ENCODE measurements around the gene C8G.

C8G gene

DNA sequence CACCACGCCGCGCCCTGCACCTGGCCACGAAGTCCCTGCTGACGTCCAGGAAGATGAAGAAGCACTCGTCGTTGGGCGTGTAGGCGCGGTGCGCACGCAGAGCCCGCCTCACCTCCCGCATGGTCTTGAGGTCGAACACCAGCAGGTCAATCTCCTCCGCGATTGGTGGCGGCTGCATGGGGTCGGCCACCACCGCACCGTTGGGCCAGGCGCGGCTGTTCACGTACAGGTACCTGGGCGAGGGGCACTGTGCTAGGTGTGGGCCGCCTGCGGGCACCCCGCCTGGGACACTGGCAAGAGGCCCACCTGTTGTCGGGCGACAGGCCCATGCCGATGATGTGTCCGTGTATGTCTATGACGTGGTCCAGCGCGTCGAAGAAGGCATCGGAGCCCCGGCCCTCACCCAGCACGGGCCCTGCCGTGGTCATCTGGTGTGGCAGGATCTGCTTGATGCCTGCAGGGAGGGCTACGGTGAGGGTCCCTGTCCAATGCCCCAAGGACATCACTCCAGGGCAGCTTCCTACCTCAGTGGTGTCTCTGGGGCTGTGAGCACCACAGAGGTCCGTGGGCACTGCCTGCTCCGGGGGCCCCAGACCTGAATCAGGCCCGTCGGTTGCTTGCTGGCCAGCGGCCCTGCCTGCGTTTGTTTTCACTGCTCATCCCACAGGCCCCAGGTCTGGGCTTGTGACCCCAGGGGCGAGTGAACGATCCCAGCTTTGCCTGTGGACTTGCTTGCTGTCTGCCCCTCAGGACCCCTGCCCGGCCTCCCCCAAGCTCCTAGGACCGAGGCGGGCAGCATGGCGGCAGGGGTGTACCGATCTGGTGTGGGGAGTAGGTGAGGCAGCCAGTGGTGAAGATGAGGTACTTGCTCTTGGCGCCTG is 3.6 kb upstream of the C8G start:
- DNase-seq (ENCODE audit: low read depth, low spot score): no peak

DNA sequence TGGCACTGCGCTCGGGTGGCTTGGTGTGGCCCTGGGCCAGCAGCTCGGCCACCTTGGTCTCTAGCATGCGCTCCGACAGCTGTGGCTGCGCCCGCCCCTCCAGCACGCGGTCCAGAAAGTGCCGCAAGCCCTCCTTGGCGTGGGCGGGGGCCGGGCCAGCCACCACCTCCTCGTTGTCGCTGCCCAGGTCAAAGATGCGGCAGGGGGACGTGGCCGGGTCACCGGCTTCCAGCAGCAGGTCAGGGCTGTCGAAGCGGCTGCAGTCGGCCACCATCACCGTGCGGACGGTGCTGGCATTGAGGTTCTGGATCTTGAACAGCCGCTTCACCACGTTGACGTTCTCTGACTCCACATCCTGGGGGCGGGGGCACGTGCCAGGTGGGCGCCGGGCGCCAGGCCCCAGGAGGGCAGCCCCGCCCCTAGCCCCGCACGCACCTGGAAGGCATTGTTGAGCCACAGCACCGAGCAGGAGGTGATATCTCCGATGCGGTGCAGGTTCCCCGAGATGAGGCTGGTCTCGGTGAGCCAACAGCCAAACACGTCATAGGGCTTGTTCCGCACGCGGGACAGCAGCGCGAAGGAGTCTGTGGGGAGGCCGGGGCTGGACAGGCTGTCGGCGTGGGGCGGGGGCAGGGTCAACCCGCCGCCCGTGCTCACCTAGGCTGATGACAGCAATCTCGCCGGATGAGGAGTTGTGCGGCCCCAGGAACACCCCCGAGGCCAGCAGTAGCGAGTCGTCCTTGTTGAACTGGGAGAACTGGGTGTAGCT is 2.7 kb upstream of the C8G start:
- DNase-seq (ENCODE audit: low read depth, low spot score): no peak

DNA sequence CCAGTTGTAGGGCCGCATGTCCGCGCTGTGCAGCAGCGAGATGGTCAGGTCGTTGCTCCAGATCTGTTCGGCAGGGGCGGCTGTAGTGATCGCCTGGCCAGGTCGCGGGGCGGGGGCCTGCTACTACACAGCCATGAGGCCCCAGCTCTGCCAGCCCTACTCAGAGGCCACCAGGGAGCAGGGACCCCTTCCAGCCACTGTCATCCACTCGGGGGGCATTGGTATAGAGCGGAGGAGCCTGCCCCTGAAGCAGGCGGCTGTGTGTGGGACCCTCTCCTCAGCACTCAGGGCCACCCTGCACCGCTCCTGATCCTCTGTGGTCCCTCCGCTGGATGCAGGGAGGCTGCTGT is 2.2 kb upstream of the C8G start:
- DNase-seq (ENCODE audit: low read depth, low spot score): no peak

DNA sequence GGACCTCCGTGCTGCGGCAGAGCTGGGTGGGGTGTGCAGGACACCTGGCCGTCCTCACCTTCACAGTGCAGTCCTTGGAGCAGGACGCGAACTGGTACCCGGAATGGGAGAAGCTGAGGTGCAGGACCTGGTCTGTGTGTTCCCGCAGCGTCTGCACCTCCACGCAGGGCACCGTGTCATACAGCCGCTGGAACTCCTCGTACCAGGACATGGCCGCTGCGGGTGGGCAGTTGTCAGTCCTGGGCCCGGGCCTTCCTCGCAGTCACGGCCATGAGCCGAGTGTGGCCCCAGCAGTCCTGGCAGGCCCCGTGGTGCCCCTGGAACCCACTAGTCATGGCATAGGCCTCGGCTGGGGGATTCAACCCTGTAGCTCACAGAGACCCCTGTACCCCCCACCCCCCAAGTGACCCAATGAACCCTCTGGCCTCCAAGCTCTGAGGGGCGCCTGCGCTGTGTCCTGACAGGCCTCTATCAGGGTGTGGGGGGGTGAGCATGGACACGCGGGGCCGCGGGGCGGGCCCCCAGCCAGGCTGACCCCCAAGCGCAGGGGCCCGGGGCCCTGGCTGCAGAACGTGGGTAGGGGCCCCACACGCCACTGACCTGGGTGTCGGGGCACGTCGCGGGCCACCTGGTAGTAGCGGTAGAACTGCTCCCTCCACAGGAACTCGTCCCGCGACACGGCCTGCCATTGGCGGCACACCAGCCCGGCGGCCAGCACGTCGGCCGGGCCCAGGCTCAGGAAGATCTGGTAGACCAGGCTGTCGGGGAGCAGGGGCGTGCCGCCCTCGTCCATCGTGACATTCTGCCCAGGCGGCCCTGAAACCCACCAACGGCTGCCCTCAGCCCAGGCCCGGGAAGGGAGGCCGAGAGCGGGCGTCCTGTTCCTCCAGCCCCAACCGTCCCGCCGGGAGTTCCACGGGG is 1.5 kb upstream of the C8G start:
- DNase-seq (ENCODE audit: low read depth, low spot score): no peak

DNA sequence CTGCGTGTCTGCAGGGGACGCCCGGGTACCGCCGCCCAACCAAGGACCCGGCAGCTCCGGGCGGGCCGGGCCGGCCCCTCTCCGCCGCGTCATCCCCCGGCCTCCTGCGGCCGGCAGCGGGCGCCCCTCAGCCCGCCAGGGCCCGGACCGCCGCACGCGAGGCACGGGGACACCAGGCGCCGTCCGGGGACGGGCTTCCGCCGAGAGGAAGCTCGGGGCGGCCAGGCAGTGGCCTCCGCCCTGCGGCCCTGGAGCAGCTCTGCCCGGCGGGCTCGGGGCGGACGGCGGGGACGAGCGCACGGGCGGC is 878 bp upstream of the C8G start:
- no peak for DNase-seq (ENCODE audit: low read depth, low spot score)

DNA sequence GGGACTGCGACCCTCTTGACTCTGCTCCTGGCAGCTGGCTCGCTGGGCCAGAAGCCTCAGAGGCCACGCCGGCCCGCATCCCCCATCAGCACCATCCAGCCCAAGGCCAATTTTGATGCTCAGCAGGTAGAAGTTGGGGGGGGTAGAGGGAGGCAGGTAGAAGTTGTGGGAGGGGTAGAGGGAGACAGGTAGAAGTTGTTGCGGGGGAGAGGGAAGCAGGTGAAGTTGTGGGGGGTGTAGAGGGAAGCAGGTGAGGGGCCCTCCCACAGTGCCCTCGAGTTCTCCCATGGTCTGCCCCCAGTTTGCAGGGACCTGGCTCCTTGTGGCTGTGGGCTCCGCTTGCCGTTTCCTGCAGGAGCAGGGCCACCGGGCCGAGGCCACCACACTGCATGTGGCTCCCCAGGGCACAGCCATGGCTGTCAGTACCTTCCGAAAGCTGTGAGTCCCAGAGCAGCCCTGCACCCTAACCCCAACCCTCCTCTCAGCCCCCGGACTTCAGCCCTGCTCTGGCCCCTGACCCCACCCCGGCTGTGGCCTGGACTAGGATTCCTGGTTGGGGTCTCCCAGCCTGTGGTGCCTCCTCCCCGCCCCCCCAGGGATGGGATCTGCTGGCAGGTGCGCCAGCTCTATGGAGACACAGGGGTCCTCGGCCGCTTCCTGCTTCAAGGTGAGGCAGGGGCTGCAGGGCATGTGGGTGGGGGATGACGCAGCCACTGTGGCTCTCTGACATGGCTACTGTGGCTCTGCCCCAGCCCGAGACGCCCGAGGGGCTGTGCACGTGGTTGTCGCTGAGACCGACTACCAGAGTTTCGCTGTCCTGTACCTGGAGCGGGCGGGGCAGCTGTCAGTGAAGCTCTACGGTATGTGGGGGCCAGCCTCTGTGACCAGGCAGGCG is 537 bp downstream of the C8G start:
- no peak for DNase-seq (ENCODE audit: low read depth, low spot score)

DNA sequence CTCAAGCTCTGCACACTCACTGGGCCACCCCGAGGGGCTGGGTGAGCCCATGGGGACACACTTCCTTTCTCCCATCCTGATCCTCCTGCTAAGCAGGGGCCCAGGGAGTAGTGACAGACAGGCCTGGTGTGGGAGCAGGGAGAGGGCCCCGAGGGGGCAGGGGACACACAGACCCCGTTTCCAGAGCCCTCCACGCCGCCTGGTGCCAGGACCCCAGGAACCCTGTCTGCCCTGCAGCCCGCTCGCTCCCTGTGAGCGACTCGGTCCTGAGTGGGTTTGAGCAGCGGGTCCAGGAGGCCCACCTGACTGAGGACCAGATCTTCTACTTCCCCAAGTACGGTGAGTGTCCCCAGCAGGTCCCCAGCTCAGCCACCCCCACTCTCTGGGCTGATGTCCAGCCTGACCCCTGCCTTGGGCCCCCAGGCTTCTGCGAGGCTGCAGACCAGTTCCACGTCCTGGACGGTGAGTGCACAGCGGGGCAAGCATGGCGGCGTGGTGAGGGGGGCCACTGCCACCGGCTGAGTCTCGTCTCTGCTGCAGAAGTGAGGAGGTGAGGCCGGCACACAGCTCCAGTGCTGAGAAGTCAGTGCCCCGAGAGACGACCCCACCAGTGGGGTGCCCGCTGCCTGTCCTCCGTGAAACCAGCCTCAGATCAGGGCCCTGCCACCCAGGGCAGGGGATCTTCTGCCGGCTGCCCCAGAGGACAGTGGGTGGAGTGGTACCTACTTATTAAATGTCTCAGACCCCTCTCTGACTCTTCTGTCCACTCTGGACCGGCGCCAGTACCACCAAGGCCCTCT is 1.4 kb downstream of the C8G start:
- no peak for DNase-seq (ENCODE audit: low read depth, low spot score)

DNA sequence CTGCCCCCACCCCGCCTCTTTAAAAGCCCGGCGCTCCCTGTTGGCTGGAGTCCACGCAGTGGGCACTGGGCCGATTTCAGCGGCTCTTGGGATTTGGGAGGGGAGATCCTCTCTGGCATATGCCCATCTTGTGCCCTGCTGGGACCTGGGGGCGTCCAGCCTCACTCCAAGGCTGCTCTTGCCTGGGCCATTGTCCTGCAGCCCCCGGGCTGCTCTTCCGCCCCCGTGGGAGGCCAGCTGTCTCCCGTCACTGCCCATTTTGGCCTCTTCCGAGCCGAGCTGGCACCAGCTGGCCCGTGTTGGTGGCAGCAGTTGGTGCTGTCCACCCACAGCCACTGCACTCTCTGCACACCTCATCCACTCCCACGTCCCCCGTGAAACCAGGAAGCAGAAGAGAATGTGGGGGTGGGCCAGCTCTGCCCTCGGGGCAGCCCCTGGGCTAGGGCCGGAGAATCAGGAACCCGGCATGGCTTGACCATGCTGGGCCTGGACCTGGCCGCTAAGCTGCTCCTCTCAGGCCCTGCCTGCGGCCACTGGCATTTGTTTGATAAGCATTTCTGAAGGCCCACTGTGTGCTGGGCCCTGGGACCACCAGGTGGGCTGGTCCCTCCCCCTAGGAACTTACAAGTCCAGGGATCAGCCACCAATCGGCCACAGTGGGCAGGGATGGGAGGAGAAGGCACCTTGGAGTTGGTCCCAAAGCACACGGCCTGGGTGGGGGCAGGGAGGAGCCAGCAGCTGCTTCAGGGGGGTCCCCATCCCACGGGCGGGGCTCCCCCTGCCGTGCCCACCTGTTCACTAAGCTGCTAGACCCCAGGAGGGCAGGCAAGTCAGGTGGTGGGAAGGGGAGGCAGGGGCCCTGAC is 2.2 kb downstream of the C8G start:
- no peak for DNase-seq (ENCODE audit: low read depth, low spot score)

DNA sequence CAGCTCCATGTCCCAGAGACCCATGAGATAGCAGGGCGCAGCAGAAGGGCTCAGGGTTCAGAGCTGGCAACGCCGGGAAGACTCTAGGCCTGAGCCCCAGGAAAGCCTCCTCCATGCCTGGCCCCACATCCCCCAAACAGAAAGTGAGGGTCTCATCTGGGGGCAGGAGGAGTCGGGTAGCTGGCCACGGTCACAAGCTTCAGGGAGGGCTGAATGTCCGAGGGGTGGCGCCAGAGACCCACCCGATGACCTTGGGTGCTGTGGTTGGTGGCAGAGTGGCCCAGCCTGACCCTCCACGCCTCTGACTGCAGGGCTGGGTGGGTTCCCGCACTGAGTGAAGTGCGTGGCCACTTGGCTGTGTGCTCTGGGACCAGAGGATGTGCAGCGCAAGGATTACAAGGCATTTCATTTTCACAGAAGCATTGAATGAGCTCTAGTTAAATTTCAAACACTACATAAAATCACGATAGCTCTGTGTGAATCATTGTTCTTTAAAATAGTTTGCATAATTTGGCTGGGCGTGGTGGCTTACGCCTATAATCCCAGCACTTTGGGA is 3.0 kb downstream of the C8G start:
- no peak for DNase-seq (ENCODE audit: low read depth, low spot score)

DNA sequence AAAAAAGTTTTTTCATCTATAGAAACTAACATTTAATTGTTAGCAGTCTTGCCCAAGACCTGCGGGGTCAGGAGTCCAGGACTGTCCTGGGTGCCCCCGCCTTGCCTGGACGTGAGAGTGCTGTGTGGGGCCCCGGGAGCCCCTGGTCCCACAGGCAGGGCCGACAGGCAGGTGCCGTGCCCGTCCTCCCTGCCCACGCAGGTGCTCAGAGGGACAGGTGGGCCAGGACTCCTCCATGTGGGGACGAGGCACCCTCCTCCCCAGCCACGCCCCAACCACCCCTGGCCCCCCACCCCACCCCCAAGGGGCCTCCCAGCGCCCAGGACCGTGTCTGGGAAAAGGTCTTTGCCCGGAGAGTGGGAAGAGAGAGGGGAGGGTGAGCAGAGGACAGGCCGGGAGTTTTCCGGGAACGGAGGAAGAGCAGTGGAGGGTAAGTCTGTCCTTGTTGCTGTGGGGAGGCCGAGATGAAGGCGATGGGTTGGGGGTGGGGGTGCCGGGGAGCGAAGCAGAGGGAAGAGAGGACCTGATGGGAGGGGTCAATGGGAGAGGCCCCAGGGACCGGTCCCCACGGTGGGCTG is 4.3 kb downstream of the C8G start:
- no peak for DNase-seq (ENCODE audit: low read depth, low spot score)

DNA sequence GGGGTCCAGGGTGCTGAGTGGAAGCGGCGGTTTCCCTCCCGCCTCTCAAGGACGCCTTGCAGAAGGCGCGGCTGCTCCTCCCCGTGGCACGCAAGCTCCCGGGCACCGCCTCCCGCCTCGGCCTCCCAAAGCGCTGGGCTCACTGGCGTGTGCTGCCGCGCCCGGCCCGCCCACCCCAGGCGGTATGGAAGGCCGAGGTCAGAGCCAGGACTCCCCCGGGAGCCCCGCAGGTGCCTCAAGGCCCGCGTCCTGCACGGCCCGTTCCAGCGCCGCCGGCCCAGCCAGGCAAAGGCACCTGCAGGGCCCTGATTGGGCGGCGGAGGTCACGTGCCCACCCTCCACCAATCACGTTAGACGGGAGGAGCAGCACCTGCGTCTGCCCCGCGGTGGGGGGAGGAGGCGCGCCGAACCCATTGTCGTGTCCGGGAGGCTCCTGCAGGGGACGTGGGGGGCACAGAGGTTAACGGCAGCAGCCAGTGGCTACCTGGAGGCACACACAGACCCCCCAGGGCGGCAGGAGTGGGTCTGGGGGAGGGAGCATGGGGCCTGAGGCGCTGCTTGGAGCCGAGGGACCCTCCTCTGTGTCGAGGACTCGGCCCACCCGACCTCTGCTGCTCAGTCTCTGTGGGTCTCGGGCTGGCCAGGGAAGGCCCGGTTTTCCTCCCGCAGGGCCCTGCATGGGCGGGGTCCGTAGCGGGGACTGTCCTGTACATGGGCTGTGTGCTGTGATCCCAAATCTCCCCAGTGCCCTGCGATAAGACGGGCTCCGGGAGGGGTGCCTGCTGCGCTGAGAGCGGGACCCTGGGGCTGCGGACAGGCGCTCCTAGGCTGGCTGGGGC is 5.0 kb downstream of the C8G start:
- peak; percentile 75 for DNase-seq (ENCODE audit: low read depth, low spot score)

DNA sequence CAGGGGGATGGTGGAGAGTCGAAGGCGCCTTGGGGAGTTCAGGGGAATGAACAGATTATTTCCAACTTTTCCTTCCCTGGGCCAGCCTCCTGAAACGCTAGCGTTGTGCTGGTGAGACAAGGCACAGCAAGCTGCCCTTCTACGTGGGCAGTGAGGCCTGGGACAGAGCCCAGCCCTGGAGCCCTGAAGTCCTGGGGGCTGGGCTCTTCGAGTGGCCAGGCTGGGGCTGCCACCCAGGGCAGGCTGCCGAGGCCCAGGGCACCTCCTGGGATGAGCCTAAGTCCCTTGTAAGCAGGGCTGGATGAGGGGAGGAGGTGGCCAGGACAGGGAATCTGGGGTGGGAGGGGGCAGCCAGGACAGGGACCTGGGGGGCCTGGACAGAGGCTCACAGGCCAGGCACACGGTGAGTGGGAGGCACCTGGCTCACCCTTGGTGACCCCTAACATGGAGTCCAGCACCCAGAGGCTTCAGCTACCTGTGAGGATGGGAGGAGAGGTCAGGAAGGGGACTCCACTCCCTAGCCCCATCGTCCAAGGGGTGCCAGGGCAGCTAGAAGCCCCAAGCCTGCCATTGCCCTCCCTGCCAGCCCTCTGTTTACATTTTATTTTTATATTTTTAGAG is 5.7 kb downstream of the C8G start:
- DNase-seq (ENCODE audit: low read depth, low spot score): no peak

DNA sequence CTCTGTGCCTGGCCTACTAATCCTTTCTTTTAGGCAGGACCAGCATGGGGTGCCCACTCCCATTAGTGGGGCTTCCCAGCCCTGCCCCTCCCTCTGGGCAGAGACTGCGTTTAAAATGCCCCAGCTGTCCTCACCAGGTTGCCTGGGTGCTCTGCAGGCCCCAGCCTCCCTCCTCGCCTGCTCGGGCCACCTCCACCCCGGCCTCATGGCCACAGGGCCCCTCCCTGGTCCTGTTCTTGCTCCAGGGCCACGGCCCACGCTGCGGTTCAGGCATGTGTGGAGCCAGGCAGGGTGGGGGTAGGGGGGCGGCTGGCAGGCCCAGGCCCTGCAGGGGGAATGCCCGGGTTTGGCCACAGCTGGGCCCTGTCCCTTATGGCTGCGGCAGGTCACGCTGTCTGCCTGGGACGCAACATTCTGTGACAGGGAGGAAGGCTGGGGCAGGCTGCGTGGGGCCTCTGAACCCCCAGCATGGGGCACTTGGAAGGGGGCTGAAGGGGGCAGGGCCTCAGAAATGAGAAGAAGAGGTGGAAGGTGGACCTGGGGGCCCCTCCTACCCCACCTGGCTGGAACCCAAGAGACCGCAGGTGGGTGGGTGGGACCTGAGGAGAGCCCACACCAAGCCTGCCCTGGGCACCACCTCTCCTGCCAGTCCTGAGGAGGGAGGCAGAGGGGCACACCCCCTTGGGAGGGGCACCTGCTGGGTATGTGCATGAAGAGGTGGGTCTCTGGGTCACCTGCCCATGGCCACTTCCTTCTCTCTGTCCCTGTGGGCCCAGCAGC is 6.7 kb downstream of the C8G start, which contains the start of gene LCN12:
TSS of gene LCN12 (plus strand) at position 733 of the 780 bp plus-strand sequence. CDS start 55 bp downstream, outside the sequence.
- no peak for DNase-seq (ENCODE audit: low read depth, low spot score)

DNA sequence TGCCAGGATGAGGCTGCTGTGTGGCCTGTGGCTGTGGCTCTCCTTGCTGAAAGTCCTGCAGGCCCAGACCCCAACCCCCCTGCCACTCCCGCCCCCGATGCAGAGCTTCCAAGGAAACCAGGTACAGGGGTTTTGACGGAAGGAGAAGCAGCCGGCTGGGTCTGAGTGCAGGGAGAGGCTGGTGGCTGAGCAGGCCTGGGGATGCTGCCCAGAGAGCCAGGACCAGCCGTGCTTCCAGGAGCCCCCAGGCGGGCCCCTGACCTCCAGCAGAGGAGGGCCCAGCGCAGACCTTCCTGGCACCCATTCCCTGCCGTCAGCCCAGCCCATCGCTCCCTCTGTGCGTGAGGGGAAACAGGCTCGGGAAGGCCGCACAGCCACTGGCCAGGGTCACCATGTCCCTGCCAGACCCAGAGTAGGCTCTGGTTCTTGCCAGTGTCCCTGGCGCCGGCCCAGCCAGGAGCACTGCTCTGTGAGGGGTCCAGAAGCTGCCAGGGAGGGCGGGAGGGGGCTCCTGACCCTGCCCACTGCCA is 7.3 kb downstream of the C8G start:
- no peak for DNase-seq (ENCODE audit: low read depth, low spot score)

DNA sequence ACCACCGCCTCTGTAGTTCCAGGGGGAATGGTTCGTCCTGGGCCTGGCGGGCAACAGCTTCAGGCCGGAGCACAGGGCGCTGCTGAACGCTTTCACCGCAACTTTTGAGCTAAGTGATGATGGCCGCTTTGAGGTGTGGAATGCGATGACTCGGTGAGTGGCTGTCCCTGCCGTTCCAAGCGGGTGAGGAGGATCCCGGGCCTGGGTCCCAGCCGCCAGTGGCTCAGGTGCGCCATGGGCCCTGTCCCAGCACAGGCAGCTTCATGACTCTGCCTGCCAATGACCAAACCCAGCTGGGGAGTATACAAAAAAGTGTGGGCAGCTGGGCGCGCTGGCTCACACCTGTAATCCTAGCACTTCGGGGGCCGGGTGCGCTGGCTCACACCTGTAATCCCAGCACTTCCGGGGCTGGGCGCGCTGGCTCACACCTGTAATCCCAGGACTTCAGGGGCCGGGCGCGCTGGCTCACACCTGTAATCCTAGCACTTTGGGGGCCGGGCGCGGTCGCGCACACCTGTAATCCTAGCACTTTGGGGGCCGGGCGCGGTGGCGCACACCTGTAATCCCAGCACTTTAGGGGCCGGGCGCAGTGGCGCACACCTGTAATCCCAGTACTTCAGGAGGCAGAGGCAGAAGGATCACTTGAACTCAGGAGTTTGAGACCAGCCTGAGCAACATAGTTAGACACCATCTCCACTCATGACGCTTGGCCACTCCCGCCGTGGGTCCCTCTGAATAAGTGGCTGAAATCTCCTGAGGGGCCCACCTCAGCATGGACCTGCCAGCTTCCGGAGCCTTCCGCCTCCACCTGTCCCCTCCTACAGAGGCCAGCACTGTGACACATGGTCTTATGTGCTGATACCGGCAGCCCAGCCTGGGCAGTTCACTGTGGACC is 8.1 kb downstream of the C8G start:
- DNase-seq (ENCODE audit: low read depth, low spot score): no peak
